TTC549 (cell line): ENCODE data around the gene ARNT2.

ENCODE experiments used
- FAIRE-seq: peaks from 2 replicates; lab custom pipeline; 2012; peaks lifted over from hg19 to GRCh38; lab: Jason Lieb, UNC

ARNT2 gene

GRCh38 chr15:80578871-80579270, 174.7 kb downstream of the ARNT2 start:
- no peak for FAIRE-seq

- no peak for FAIRE-seq
Observed at GRCh38 chr15:80579611-80580010, 175.4 kb downstream of the ARNT2 start.

GRCh38 chr15:80580106-80580505, 175.9 kb downstream of the ARNT2 start:
- FAIRE-seq = no peak

- no peak for FAIRE-seq
Observed at GRCh38 chr15:80580536-80581260, 176.5 kb downstream of the ARNT2 start.

GRCh38 chr15:80581976-80582375, 177.8 kb downstream of the ARNT2 start:
- FAIRE-seq = no peak

- FAIRE-seq = no peak
Observed at GRCh38 chr15:80582816-80583423, 178.7 kb downstream of the ARNT2 start.

GRCh38 chr15:80584561-80584964, 180.4 kb downstream of the ARNT2 start:
- no peak for FAIRE-seq

- no peak for FAIRE-seq
Observed at GRCh38 chr15:80584973-80585525, 180.9 kb downstream of the ARNT2 start.

- FAIRE-seq = no peak
Observed at GRCh38 chr15:80585544-80586018, 181.4 kb downstream of the ARNT2 start.

GRCh38 chr15:80586161-80586560, 182.0 kb downstream of the ARNT2 start:
- no peak for FAIRE-seq

- no peak for FAIRE-seq
Observed at GRCh38 chr15:80587007-80587406, 182.8 kb downstream of the ARNT2 start.

GRCh38 chr15:80587816-80588456, 183.8 kb downstream of the ARNT2 start:
- no peak for FAIRE-seq

- no peak for FAIRE-seq
Observed at GRCh38 chr15:80588801-80589200, 184.6 kb downstream of the ARNT2 start.

- FAIRE-seq = no peak
Observed at GRCh38 chr15:80590761-80591355, 186.7 kb downstream of the ARNT2 start.

GRCh38 chr15:80591471-80591870, 187.3 kb downstream of the ARNT2 start:
- no peak for FAIRE-seq

- FAIRE-seq = no peak
Observed at GRCh38 chr15:80591938-80592825, 188.0 kb downstream of the ARNT2 start.

GRCh38 chr15:80593486-80594030, 189.4 kb downstream of the ARNT2 start:
- FAIRE-seq = no peak

GRCh38 chr15:80594091-80594889, 190.1 kb downstream of the ARNT2 start:
- no peak for FAIRE-seq

GRCh38 chr15:80595396-80595795, 191.2 kb downstream of the ARNT2 start:
- no peak for FAIRE-seq

- no peak for FAIRE-seq
Observed at GRCh38 chr15:80596521-80596976, 192.4 kb downstream of the ARNT2 start.
